Skeletal muscle satellite cell (primary cell): ENCODE data around the gene CEP63. TPM values are rescaled to one million over a fixed set of nuclear protein-coding genes. Genes with fewer than 3 reads are reported as not detected.

Experiments
- H3K27me3 ChIP-seq: 2 replicates; pipeline ENCODE4 v1.7.0; 2013; ENCODE audit warnings: low read length; ENCODE audit not compliant: control insufficient read depth, insufficient read depth
- H3K36me3 ChIP-seq: 2 replicates; pipeline ENCODE4 v1.7.0; 2013; ENCODE audit warnings: mild to moderate bottlenecking, control low read depth, low read length; ENCODE audit not compliant: insufficient read depth
- H3K4me1 ChIP-seq: 2 replicates; pipeline ENCODE4 v1.7.0; 2013; ENCODE audit warnings: low read length; ENCODE audit not compliant: control insufficient read depth, insufficient read depth
- H3K4me2 ChIP-seq: 2 replicates; pipeline ENCODE4 v1.7.0; 2013; ENCODE audit warnings: mild to moderate bottlenecking, low read length
- H3K4me3 ChIP-seq: 2 replicates; pipeline ENCODE4 v1.7.0; 2013; ENCODE audit warnings: low read length
- H3K9ac ChIP-seq: 2 replicates; pipeline ENCODE4 v1.7.0; 2013; ENCODE audit warnings: mild to moderate bottlenecking, low read depth, low read length, moderate library complexity
- H3K9me3 ChIP-seq: replicated peaks from 2 replicates; pipeline ENCODE4 v1.7.0; 2013; ENCODE audit warnings: mild to moderate bottlenecking, control low read depth, low read length
- total RNA-seq: library from RNA; depleted of rRNA; stranded (reverse); fragments of >200 nt; gene quantifications from 2 replicates; pipeline ENCODE4 v1.2.3, GENCODE V29; 2012; rRNA removed

CEP63 gene
- 5.3 and 9.4 TPM in 2 replicates for total RNA-seq

DNA sequence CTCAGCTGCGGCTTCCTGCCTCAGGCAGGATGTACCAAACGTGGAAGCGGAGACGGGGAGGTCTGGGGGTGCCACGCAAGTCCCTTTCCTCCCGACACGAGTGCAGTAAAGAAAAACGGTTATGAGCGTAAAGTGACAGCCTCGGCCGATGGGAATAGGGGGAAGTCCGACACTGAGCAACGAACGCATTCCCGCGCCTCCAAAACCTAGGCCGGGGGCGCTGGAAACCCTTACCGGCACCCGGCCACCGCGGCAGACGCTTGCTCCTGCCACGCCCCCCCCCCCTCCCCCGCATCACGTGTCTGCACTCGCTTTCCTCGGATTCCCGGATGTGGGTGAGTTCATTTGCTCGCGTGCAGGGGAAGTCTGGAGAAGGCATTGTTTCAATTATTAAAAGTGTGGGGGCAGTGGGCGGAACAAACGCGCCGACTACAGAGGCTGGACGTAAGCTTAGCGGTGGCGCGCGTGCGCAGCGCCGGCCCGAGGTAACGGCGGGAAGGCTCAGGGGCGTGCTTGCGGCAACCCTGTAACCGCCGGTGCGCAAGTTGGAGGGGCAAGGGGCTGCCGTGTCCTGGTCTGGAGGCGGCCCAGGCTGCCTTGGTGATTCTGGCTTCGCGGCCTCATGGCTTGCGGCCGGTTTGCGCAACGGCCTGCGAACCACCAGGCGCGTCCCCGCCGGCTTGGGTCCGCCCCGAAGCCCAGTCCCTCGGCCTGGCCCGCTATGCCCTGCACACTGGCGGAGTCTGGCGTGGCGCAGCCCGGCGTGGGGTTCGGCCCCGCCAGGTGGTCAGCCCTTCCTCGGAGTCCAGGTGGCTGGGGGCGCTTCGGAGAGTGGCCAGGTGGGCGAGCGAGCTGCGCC lies at the start of gene CEP63, which contains the start of gene ANAPC13:
Gene CEP63, plus strand, starts transcription at position 340 of the 859 bp plus-strand sequence. CDS start 9,264 bp downstream, outside the sequence.
Gene ANAPC13, minus strand, starts transcription at position 268 of the 859 bp plus-strand sequence. CDS start 3,081 bp downstream, outside the sequence.
- H3K9me3 ChIP-seq, result no peaks in the 10 kb centered on the region
- H3K4me1 ChIP-seq, result peaks cover 39% of the 10 kb centered on the region
- peak within 1 kb of the TSS; percentile 83 for H3K4me3 ChIP-seq
- no peaks in the 10 kb centered on the region for H3K27me3 ChIP-seq
- peak within 1 kb of the TSS; percentile 91 for H3K4me2 ChIP-seq
- peak within 1 kb of the TSS; percentile 98 for H3K9ac ChIP-seq
- peaks cover 16% of the 10 kb centered on the region for H3K36me3 ChIP-seq

DNA sequence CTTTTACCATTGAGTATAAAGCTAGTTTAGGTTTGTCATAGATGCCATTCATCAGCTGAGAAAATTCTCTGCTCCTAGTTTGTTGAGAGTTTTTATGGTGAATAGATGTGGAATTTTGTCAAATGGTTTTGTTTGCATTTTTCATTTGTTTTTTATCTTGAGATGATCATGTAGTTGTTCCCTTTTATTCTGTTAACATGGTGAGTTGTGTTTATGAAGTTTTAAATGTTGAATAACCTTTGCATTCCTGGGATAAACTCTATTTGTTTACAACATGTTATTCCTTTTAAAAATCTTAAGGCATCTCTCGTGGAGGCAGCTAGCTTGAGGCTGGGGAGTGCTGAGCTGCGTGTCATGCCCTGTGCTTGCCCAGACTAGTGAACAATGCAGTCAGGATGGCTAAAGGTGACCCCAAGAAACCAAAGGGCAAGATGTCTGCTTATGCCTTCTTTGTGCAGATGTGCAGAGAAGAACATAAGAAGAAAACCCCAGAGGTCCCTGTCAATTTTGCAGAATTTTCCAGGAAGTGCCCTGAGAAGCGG lies 48.6 kb upstream of the CEP63 start:
- no peak overlapping the region for H3K9ac ChIP-seq
- H3K9me3 ChIP-seq, result no peaks in the 10 kb centered on the region
- no peaks in the 10 kb centered on the region for H3K27me3 ChIP-seq
- no peak overlapping the region for H3K4me3 ChIP-seq
- no peaks in the 10 kb centered on the region for H3K4me1 ChIP-seq
- H3K4me2 ChIP-seq, result no peak overlapping the region
- no peaks in the 10 kb centered on the region for H3K36me3 ChIP-seq

DNA sequence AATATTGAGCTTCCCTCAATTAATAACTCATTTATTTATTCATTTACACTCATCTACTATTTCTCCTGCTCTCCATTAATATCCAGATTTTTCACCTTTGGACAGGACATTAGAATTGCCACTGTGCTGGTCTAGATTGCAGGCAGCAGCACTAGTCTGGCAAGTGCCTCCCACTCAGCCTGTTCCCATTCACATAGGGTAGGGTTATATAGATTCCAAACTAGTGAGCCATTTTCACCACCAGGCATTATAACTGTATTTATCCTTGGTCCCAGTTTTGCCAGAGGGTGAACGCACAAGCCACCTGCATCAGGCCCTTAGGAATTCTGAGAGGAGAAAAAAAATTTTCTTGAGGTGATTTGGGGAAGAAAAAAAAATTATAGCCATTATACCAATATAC lies 44.5 kb upstream of the CEP63 start:
- no peak overlapping the region for H3K9ac ChIP-seq
- no peaks in the 10 kb centered on the region for H3K36me3 ChIP-seq
- H3K27me3 ChIP-seq, result no peaks in the 10 kb centered on the region

DNA sequence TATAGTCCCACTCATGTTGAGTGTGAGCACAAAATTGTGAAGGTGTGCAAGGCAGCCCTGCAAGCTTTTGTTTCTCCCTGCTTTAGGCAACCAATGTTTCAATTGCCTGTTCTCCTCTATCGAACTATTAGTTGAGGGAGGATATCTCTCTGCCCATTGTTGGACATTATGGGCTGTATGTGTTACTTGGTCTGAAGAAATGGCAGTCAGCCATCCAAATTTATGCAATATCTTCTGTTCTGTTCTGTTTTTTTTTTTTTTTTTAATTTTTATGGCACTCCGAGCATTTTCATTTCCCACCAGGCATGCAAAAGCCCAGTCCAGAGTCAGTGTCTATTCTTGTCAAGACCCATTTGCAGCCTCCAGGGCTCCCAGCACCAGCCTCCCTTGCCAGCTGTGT lies 44.0 kb upstream of the CEP63 start:
- no peaks in the 10 kb centered on the region for H3K9me3 ChIP-seq
- H3K4me3 ChIP-seq, result no peak overlapping the region
- H3K4me2 ChIP-seq, result no peak overlapping the region
- peaks cover 18% of the 10 kb centered on the region for H3K4me1 ChIP-seq
- no peak overlapping the region for H3K9ac ChIP-seq
- no peaks in the 10 kb centered on the region for H3K27me3 ChIP-seq
- H3K36me3 ChIP-seq, result no peaks in the 10 kb centered on the region

More for the DNA sequence above, 44.5 kb upstream of the CEP63 start:
- H3K4me3 ChIP-seq, result no peak overlapping the region
- no peaks in the 10 kb centered on the region for H3K9me3 ChIP-seq
- peaks cover 13% of the 10 kb centered on the region for H3K4me1 ChIP-seq
- no peak overlapping the region for H3K4me2 ChIP-seq

DNA sequence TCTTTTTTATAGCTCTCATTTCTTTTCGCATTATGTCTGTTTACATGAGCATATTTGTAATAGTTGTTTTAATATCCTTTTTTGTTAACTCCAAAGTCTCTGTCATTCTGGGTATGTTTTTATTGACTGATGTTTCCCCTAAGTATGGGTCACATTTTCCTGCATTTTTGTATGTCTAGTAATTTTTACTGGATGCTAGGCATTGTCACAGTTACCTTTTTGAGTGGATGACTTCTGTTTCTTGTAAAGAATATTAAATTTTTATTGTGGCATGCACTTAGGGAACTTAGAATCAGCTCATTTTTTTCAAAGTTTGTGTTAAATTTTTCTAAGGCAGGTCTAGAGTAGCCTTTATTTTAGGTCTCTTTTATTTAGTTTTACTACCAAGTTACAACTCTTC lies 40.8 kb upstream of the CEP63 start:
- H3K4me1 ChIP-seq, result peaks cover 28% of the 10 kb centered on the region
- H3K9ac ChIP-seq, result no peak overlapping the region
- H3K27me3 ChIP-seq, result no peaks in the 10 kb centered on the region
- H3K4me3 ChIP-seq, result no peak overlapping the region
- no peaks in the 10 kb centered on the region for H3K9me3 ChIP-seq
- no peaks in the 10 kb centered on the region for H3K36me3 ChIP-seq
- peak overlapping the region; percentile 45 for H3K4me2 ChIP-seq

DNA sequence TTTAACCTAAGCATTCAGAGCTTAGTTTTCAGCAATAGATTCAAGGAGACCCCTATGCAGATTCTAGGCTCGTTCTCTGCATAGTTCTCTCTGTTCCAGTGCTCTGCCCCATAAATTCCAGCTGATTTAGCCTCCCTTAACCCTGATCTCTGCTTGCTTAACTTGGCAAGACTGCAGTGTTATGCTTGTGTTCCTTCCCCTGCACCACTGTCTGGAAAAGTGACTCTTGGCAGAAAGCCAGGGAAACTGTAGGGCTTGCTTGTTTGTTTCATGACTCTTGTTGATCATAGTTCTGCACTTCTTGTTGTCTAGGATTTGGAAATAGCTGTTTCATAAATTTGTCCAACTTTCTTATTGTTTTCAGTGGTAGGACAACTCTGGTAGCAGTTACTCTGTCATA lies 40.2 kb upstream of the CEP63 start:
- H3K27me3 ChIP-seq, result no peaks in the 10 kb centered on the region

DNA sequence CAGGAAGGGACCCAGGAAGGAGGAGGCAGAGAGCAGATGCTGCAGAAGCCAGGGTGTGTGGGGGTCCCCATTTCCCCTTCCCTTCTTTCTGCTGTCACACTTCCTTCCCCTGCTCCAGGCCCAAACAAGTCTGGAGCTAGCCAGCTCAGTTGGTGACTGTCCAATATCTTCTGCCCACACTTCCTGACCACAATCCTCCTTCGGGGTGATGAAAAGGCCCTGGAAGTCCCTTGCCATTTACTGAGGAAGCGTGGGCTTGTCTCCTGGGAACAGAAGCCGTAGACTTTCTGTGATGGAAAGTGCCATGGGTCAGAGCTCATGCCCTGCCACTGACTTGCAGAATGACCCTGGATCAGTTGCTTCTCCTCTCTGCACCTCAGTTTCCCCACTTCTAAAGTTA lies 39.1 kb upstream of the CEP63 start:
- H3K4me1 ChIP-seq, result peaks cover 28% of the 10 kb centered on the region
- H3K4me2 ChIP-seq, result peak overlapping the region; percentile 9
- no peak overlapping the region for H3K4me3 ChIP-seq
- no peaks in the 10 kb centered on the region for H3K36me3 ChIP-seq
- no peaks in the 10 kb centered on the region for H3K27me3 ChIP-seq
- H3K9me3 ChIP-seq, result no peaks in the 10 kb centered on the region
- H3K9ac ChIP-seq, result peak overlapping the region; percentile 43

More for the DNA sequence above, 40.2 kb upstream of the CEP63 start:
- H3K9me3 ChIP-seq, result no peaks in the 10 kb centered on the region
- no peaks in the 10 kb centered on the region for H3K36me3 ChIP-seq
- no peak overlapping the region for H3K4me3 ChIP-seq
- peak overlapping the region; percentile 43 for H3K9ac ChIP-seq
- peak overlapping the region; percentile 45 for H3K4me2 ChIP-seq
- H3K4me1 ChIP-seq, result peaks cover 28% of the 10 kb centered on the region

DNA sequence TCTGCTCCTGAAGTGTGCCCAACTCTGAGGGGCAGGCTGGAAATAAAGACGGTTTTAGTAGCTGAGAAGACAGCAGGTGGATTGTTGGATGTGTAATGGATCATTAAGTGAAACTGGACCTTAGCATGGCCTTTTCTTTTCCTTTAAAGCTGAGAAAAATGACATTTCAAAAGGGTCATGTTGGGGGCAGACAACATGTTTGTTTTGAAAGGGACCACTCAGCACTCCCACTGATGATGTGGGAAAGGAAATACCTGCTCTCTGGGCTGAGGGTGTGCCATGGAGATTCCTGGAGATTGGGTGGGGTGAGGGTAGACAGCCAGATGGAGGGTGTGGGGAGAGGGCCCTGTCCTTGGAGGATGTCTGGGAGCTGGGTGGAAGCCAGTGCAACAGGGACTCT lies 38.5 kb upstream of the CEP63 start:
- no peaks in the 10 kb centered on the region for H3K9me3 ChIP-seq
- H3K4me1 ChIP-seq, result peaks cover 28% of the 10 kb centered on the region
- H3K4me3 ChIP-seq, result no peak overlapping the region
- no peaks in the 10 kb centered on the region for H3K27me3 ChIP-seq
- no peaks in the 10 kb centered on the region for H3K36me3 ChIP-seq
- H3K9ac ChIP-seq, result no peak overlapping the region
- peak overlapping the region; percentile 8 for H3K4me2 ChIP-seq

DNA sequence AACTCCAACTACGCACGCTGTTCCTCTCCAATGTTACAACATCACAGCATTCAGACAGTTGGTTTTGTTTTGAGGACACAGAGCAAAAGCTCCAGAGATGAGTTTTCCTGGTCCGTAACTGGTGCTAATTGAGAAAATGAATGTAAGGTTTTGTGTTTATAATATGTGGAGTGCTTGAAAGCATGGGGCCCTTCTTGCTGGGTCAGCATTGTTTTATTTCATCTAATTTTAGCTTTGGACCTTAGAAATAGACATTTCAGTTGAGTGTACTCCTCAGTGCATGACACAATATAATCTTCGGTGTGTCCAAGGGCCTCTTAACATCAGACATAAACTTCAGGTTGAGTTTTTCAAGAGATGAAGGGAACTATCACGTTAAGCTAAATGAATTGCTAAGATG lies 37.2 kb upstream of the CEP63 start:
- Histone ChIP-seq H3K9me3 (no peaks in the 10 kb centered on the region), H3K9ac (no peak overlapping the region)

DNA sequence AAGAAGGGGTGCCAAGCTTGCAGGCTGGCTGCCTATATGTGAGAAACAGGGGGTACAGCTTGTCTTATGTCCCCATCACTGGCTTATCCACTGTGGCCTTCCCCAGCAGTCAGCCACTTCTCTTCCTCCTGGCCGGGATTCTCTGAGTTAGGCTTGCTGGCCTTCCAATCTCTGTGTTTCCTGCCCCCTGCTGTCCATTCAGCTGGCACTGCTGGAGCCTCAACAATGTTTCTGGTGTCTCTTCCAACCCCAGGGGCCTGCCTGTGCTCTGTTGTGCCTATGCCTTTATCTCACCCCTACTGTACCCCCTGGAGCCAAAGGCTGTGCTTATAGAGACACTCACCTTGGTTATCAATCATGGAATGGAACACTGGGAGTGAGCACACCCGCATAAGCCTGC lies 36.6 kb upstream of the CEP63 start:
- Histone ChIP-seq H3K4me3 (no peak overlapping the region), H3K9me3 (no peaks in the 10 kb centered on the region), H3K4me1 (peaks cover 28% of the 10 kb centered on the region), H3K27me3 (no peaks in the 10 kb centered on the region), H3K9ac (no peak overlapping the region), H3K4me2 (no peak overlapping the region), H3K36me3 (no peaks in the 10 kb centered on the region)

More for the DNA sequence above, 37.2 kb upstream of the CEP63 start:
- Histone ChIP-seq H3K4me2 (no peak overlapping the region), H3K36me3 (no peaks in the 10 kb centered on the region), H3K4me1 (peaks cover 28% of the 10 kb centered on the region), H3K4me3 (no peak overlapping the region), H3K27me3 (no peaks in the 10 kb centered on the region)

DNA sequence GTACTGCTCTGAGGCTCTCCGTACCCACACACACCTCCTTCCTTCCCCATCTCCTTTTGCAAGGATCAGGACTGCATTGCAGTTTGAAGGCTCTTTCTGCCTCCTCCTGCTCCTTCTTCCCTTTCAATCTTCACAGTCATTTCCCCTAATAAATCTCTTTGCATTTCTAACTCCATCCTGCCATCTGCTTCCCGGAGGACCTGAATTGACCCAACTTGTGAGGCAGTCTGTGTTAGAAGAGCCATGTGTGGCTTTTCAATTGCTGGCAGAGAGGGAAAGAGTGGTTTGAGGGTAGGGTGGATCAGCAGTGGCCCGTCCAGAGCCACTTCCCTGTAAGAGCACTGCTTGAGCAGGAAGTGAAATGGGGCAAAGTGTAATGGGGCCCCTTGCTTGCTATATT lies 35.9 kb upstream of the CEP63 start:
- Histone ChIP-seq H3K4me2 (no peak overlapping the region), H3K4me3 (no peak overlapping the region), H3K9me3 (no peaks in the 10 kb centered on the region), H3K4me1 (peaks cover 28% of the 10 kb centered on the region), H3K36me3 (no peaks in the 10 kb centered on the region), H3K9ac (no peak overlapping the region), H3K27me3 (no peaks in the 10 kb centered on the region)
